Measurements from ENCODE around the gene GTPBP6.
"Not testable (repeated sequence)": the region's sequence is repeated elsewhere in the genome, so short reads cannot be mapped to it uniquely, and the experiment has no call there.

- TF ChIP-seq CTCF (IDR thresholded peaks at IDR 0.05; ENCODE audit: poor library complexity); EZH2phosphoT487 (IDR thresholded peaks at IDR 0.05; ENCODE audit: low read depth, severe bottlenecking, unreplicated experiment): not testable (repeated sequence)
These were observed 12.6 kb downstream of the GTPBP6 start for GRCh38 chrX:305781-306613.

Measured in hepatocyte (in vitro differentiated cells).